MM.1S (cell line): ENCODE results near the gene PSMB2.
A peak's percentile ranks its signal among the peaks of the same experiment; 100 is the strongest.

ENCODE experiments used
- DNase-seq: peaks from one replicate; pipeline ENCODE4 v3.0.0-alpha.2; 2015
- H2AFZ ChIP-seq: fragments of 300-600 bp; sonication (generic); 2 replicates; pipeline ENCODE4 v1.6.0; 2016; ENCODE audit warnings: antibody characterized with exemption, low read length
- H3F3A ChIP-seq: fragments of 300-600 bp; sonication (generic); 2 replicates; pipeline ENCODE4 v1.6.1; 2016; ENCODE audit warnings: mild to moderate bottlenecking, antibody characterized with exemption, low read length, moderate library complexity, mixed read lengths; ENCODE audit not compliant: insufficient read depth
- H3K27ac ChIP-seq: fragments of 300-600 bp; sonication (generic); 2 replicates; pipeline ENCODE4 v1.5.1; 2016; ENCODE audit warnings: mild to moderate bottlenecking, low read length
- H3K27me3 ChIP-seq: fragments of 300-600 bp; sonication (generic); replicated peaks from 2 replicates; pipeline ENCODE4 v1.6.0; 2016; ENCODE audit warnings: low read length; ENCODE audit not compliant: insufficient read depth
- H3K36me3 ChIP-seq: fragments of 300-600 bp; sonication (generic); replicated peaks from 2 replicates; pipeline ENCODE4 v1.6.1; 2016; ENCODE audit warnings: mild to moderate bottlenecking, low read length, mixed read lengths; ENCODE audit not compliant: insufficient read depth
- H3K4me1 ChIP-seq: fragments of 300-600 bp; sonication (generic); 2 replicates; pipeline ENCODE4 v1.6.1; 2016; ENCODE audit warnings: low read length, mixed read lengths
- H3K4me2 ChIP-seq: fragments of 300-600 bp; sonication (generic); 2 replicates; pipeline ENCODE4 v1.6.0; 2016; ENCODE audit warnings: low read depth, low read length
- H3K4me3 ChIP-seq: fragments of 300-600 bp; sonication (generic); 2 replicates; pipeline ENCODE4 v1.5.1; 2016; ENCODE audit warnings: low read length, mixed read lengths
- H3K79me2 ChIP-seq: fragments of 300-600 bp; sonication (generic); 2 replicates; pipeline ENCODE4 v1.6.1; 2016; ENCODE audit warnings: mixed run types, low read length, mixed read lengths
- H3K9ac ChIP-seq: fragments of 300-600 bp; sonication (generic); 2 replicates; pipeline ENCODE4 v1.6.1; 2016; ENCODE audit warnings: low read length, mixed read lengths
- H3K9me2 ChIP-seq: fragments of 300-600 bp; sonication (generic); replicated peaks from 2 replicates; pipeline ENCODE4 v1.6.1; 2016; ENCODE audit warnings: mild to moderate bottlenecking, low read length, mixed read lengths; ENCODE audit not compliant: insufficient read depth
- H3K9me3 ChIP-seq: fragments of 300-600 bp; sonication (generic); replicated peaks from 2 replicates; pipeline ENCODE4 v1.6.1; 2016; ENCODE audit warnings: mild to moderate bottlenecking, low read length, mixed read lengths; ENCODE audit not compliant: insufficient read depth
- H4K20me1 ChIP-seq: fragments of 300-600 bp; sonication (generic); 2 replicates; pipeline ENCODE4 v1.6.1; 2016; ENCODE audit warnings: mild to moderate bottlenecking, low read length, moderate library complexity, mixed read lengths; ENCODE audit not compliant: insufficient read depth
- EZH2 ChIP-seq: fragments of 300-600 bp; sonication (generic); optimal IDR thresholded peaks from 2 replicates; pipeline ENCODE3; 2017; ENCODE audit warnings: low read depth, mild to moderate bottlenecking, antibody characterized with exemption, low read length, mixed read lengths
- EZH2phosphoT487 ChIP-seq: fragments of 300-600 bp; sonication (generic); IDR thresholded peaks from 2 replicates; pipeline ENCODE4 v1.6.1; 2018; ENCODE audit warnings: antibody characterized with exemption, low read length
- TF ChIP-seq, protein P1 (sequence below): fragments of 300-600 bp; sonication (generic); IDR thresholded peaks from 2 replicates; pipeline ENCODE4 v1.5.1; 2016; ENCODE audit warnings: antibody characterized with exemption, low read length, mixed read lengths

Gene PSMB2

DNA sequence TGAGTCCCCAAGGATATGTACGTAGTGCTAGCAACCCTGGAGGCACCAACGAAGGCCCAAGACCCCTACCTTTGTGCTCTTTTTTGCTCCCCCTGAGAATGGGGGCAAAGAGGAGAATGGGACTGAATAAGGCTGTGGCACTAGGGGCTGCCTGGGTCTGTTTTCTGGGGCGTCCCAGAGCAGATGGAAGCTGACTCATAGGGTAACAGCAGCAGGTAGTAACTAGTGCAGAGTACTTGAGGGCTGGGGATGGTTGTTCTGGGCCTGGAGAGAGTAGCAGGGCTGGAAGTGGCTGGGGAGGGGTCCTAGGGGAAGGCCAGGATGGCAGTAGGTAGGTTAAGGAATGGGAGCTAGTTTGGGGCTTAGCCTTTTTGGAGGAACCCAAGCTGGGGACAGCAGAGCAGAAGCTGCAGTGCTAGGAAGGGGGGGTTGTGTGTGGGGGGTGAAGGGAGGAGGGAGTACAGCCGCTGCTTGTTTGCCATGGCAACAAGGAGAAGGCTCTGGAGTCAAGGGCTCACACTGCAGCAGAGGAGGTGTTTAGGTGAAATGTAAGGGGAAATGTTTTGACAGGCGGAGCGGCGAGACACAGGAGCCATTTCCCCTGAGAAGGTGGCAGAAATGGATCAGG is 81.9 kb downstream of the PSMB2 start:
- Histone ChIP-seq H3K4me1 (peaks cover 11% of the 10 kb centered on the region), H3F3A (peaks cover 9% of the 10 kb centered on the region; the same call in 1 of the 2 replicates), H2AFZ (no peak overlapping the region), H3K9me3 (no peaks in the 10 kb centered on the region), H3K9ac (no peak overlapping the region), H4K20me1 (no peaks in the 10 kb centered on the region), H3K4me2 (no peak overlapping the region), H3K27ac (no peak overlapping the region), H3K79me2 (peaks cover 31% of the 10 kb centered on the region), H3K36me3 (no peaks in the 10 kb centered on the region), H3K9me2 (no peaks in the 10 kb centered on the region), H3K4me3 (no peak overlapping the region), H3K27me3 (no peaks in the 10 kb centered on the region)
- DNase-seq: no peak
- TF ChIP-seq EZH2phosphoT487 (no peak), EZH2 (no peak)
- TF ChIP-seq, protein P1, sequence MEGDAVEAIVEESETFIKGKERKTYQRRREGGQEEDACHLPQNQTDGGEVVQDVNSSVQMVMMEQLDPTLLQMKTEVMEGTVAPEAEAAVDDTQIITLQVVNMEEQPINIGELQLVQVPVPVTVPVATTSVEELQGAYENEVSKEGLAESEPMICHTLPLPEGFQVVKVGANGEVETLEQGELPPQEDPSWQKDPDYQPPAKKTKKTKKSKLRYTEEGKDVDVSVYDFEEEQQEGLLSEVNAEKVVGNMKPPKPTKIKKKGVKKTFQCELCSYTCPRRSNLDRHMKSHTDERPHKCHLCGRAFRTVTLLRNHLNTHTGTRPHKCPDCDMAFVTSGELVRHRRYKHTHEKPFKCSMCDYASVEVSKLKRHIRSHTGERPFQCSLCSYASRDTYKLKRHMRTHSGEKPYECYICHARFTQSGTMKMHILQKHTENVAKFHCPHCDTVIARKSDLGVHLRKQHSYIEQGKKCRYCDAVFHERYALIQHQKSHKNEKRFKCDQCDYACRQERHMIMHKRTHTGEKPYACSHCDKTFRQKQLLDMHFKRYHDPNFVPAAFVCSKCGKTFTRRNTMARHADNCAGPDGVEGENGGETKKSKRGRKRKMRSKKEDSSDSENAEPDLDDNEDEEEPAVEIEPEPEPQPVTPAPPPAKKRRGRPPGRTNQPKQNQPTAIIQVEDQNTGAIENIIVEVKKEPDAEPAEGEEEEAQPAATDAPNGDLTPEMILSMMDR: no peak

DNA sequence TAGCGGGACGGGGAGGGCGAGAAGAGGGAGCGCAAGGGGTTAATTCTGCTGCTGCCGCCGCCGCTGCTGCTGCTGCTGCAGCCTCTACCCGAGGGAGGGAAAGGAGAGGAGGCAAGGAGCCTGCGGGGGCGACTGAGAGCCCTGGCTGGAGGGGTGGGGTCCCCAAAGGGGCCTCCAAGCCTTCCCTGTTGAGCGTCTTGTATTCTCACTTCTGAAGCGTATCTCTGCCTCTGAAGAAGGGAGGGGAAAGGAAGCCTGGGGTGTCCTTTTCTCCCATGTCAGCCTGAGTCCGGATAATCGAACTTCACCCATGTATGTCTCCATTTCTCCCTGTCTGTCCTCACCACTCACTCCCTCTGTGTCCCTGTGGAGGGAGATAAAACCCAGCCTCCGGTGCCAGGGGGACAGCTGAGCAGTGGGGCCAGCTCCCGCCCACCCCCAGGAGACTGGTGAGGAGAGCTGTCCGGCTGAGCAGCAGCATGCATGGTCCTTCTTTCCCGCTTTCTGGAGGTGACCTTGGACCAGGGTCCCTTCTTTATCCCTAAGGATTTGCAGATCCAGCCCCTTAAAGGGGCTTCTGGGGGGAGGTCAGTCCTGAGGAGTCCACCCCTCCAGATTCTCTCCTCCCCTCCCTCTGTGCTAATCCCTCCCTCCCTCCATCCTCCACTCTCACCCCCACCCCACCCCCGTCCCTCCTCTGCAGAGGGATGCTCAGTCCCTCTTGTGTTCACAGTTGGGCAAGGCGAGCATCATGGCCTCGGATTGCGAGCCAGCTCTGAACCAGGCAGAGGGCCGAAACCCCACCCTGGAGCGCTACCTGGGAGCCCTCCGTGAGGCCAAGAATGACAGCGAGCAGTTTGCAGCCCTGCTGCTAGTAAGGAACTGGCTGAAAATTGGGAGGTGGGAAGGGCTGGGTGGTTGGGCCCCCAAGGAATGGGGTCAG is 82.7 kb downstream of the PSMB2 start:
- TF ChIP-seq EZH2phosphoT487 (no peak), EZH2 (no peak)
- TF ChIP-seq, protein P1: no peak
- Histone ChIP-seq H3K4me3 (peak overlapping the region; percentile 85), H3K36me3 (no peaks in the 10 kb centered on the region), H3F3A (peaks cover 7% of the 10 kb centered on the region; the same call in 1 of the 2 replicates), H3K27ac (no peak overlapping the region), H3K79me2 (peaks cover 32% of the 10 kb centered on the region), H3K4me1 (peaks cover 11% of the 10 kb centered on the region), H2AFZ (peak overlapping the region; percentile 58), H4K20me1 (no peaks in the 10 kb centered on the region), H3K27me3 (no peaks in the 10 kb centered on the region), H3K9me2 (no peaks in the 10 kb centered on the region), H3K9ac (peak overlapping the region; percentile 87), H3K4me2 (peak overlapping the region; percentile 88), H3K9me3 (no peaks in the 10 kb centered on the region)
- peak; percentile 21 for DNase-seq

DNA sequence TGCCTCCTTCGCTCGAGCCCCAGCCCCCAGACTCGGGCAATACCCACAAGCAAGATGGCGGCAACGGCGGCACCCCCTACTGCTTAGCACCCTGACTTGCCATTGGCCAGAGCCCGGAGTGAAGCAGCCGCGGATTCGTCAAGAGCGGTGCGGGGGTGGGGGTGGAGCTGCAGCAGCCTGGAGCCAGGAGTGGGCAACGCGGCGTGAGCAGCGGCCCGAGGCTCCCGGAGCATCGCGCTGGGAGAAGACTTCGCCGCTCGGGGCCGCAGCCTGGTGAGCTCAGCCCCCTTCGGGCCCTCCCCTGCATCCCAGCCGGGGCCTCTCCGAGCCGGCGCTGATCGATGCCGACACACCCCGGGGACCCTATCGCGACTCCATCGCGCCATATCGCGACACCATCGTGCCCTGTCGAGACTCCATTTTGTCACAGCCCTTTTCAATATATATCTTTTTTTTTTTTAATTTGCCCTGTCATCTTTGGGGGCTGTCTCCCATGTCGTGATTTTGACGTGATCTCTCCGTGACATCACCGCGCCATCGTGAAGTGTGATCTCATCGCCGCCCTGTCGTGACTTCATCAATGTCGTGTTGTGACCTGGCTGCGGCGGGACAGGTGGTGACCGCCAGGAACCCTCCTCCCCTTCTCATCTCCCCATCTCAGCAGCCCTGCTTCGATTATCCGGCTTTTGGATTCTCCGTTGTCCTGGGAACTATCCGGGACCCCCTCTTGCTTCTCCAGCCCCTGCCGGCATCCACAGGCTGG is 83.5 kb downstream of the PSMB2 start, which contains the start of gene NCDN:
NCDN (plus strand) TSS at position 189 of the 763 bp plus-strand sequence; CDS start at position 581, 392 bp downstream.
- Histone ChIP-seq H3K4me1 (peaks cover 11% of the 10 kb centered on the region), H3K9ac (peak within 1 kb of the TSS; percentile 87), H3F3A (peaks cover 5% of the 10 kb centered on the region; the same call in 1 of the 2 replicates), H3K27me3 (no peaks in the 10 kb centered on the region), H3K4me3 (peak within 1 kb of the TSS; percentile 85), H2AFZ (peak within 1 kb of the TSS; percentile 86), H3K9me2 (no peaks in the 10 kb centered on the region), H3K79me2 (peaks cover 36% of the 10 kb centered on the region), H4K20me1 (no peaks in the 10 kb centered on the region), H3K4me2 (peak within 1 kb of the TSS; percentile 88), H3K36me3 (no peaks in the 10 kb centered on the region), H3K9me3 (no peaks in the 10 kb centered on the region), H3K27ac (peak within 1 kb of the TSS; percentile 88; the same call in 1 of the 2 replicates)
- TF ChIP-seq, protein P1: no peak
- TF ChIP-seq EZH2phosphoT487: no peak
- no peak for TF ChIP-seq EZH2
- DNase-seq: peak; percentile 97
